Measurements from ENCODE around the gene CHKB. TPM values are rescaled to one million over a fixed set of nuclear protein-coding genes. Genes with fewer than 3 reads are reported as not detected.

Gene CHKB
- total and polyA plus RNA-seq, 12 donors, result 27.1 to 251 (median 39.9) TPM

- no peaks in the 10 kb centered on the region for H3K9me3 ChIP-seq
- intact Hi-C loops (cut with DNase I), result no loop called here
- peaks cover 0 to 26% (median 15%) of the 10 kb centered on the region in 7 donors for H3K27me3 ChIP-seq
- DNase-seq (no peak), ATAC-seq (no peak)
- H3K36me3 ChIP-seq, result peaks cover 0 to 3% (median 0%) of the 10 kb centered on the region in 9 donors
- WGBS, 2 donors, result 89 to 93% methylated on average over 3 of the region's 3 CpGs
- H3K27ac ChIP-seq, result no peak overlapping the region
- H3K4me1 ChIP-seq, result peaks cover 0 to 4% (median 4%) of the 10 kb centered on the region in 9 donors
- H3K4me3 ChIP-seq, result no peak overlapping the region
- TF ChIP-seq CTCF (IDR thresholded peaks at IDR 0.05), result no peak
These were observed 12.5 kb upstream of the CHKB start for GRCh38 chr22:50595189-50595588.

DNA sequence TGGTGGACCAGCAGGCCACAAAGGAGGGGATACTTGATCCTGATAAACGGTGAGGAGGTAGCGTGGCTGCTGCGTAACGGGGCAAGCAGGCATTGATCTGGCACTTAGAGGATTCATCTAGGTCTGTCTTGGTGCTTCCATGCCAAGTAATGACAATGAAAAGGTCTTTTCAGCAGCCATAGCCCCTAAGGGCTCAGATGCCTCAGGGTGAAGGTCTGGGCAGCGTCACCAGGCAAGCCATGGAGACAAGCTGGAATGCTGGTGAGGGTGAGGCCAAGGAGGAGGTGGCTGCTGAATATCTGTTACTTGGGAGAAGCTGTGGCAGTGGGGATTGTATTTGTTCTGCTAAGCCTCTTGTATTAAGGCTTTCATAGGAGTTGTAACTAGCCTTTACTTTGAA lies 4.8 kb upstream of the CHKB start:
- Histone ChIP-seq H3K4me1 (peaks cover 0 to 10% (median 8%) of the 10 kb centered on the region in 9 donors), H3K9me3 (no peaks in the 10 kb centered on the region), H3K27ac (no peak overlapping the region), H3K27me3 (no peaks in the 10 kb centered on the region), H3K36me3 (no peaks in the 10 kb centered on the region), H3K4me3 (no peak overlapping the region)
- TF ChIP-seq CTCF (IDR thresholded peaks at IDR 0.05), result no peak
- ATAC-seq (no peak), DNase-seq (no peak)
- 83 to 90% methylated on average over 5 of the region's 5 CpGs for WGBS, 2 donors
- intact Hi-C loops (cut with DNase I), result no loop called here

- TF ChIP-seq CTCF (IDR thresholded peaks at IDR 0.05), result no peak
- H3K4me1 ChIP-seq, result peaks cover 0 to 18% (median 15%) of the 10 kb centered on the region in 9 donors
- intact Hi-C loops (cut with DNase I), result no loop called here
- H3K27ac ChIP-seq, result no peak overlapping the region
- no peaks in the 10 kb centered on the region for H3K27me3 ChIP-seq
- no peak overlapping the region for H3K4me3 ChIP-seq
- WGBS, 2 donors, result 84 to 85% methylated on average over 5 of the region's 5 CpGs
- ATAC-seq (no peak), DNase-seq (no peak)
- no peaks in the 10 kb centered on the region for H3K36me3 ChIP-seq
- H3K9me3 ChIP-seq, result no peaks in the 10 kb centered on the region
These were observed 3.8 kb upstream of the CHKB start for GRCh38 chr22:50586416-50586815.

DNA sequence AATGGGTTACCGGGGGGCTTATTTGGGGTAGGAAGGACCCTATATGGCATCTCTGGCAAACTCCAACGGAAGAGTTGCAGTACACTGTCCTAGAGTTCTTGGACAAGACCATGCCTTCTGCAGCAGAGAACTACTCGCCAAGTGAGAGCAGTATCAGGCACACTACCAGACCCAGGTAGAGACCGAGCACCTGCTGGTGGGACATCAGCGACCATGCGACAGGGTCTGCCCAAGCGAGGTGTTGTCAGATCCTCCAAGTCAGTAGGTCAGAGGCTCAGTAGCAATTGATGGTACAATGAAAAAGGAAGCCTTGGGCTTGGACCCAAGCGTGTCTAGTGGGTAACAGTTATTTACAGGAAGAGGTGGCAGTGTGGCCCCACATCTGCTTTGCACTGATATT lies 3.1 kb upstream of the CHKB start:
- no peak for TF ChIP-seq CTCF (IDR thresholded peaks at IDR 0.05)
- H3K27ac ChIP-seq, result no peak overlapping the region
- DNase-seq, result no peak
- ATAC-seq, result no peak
- H3K9me3 ChIP-seq, result no peaks in the 10 kb centered on the region
- H3K36me3 ChIP-seq, result peaks cover 0 to 6% (median 0%) of the 10 kb centered on the region in 9 donors
- H3K27me3 ChIP-seq, result no peaks in the 10 kb centered on the region
- no peak overlapping the region for H3K4me3 ChIP-seq
- WGBS, 2 donors, result 89 to 94% methylated on average over 8 of the region's 8 CpGs
- intact Hi-C loops (cut with DNase I), result no loop called here
- H3K4me1 ChIP-seq, result peaks cover 0 to 24% (median 20%) of the 10 kb centered on the region in 9 donors
